Parathyroid adenoma (tissue), 2 donors: ENCODE data around the gene UGT1A8.

ENCODE experiments used
- H2AFZ ChIP-seq: fragments of 300-600 bp; sonication (generic); one replicate; pipeline ENCODE4 v1.7.0; 2017; ENCODE audit warnings: antibody characterized with exemption, mild to moderate bottlenecking
- H3K27ac ChIP-seq: fragments of 300-600 bp; sonication (generic); one replicate; pipeline ENCODE4 v1.7.0; 2017
- H3K27me3 ChIP-seq: fragments of 300-600 bp; sonication (generic); one replicate; pipeline ENCODE4 v1.7.0; 2017; ENCODE audit warnings: low read length; ENCODE audit not compliant: control insufficient read depth, insufficient read depth
- H3K36me3 ChIP-seq: fragments of 300-600 bp; sonication (generic); one replicate; pipeline ENCODE4 v1.7.0; 2017; ENCODE audit warnings: low read length; ENCODE audit not compliant: control insufficient read depth, insufficient read depth
- H3K4me1 ChIP-seq: fragments of 300-600 bp; sonication (generic); one replicate; pipeline ENCODE4 v1.7.0; 2017; ENCODE audit warnings: control low read depth
- H3K4me2 ChIP-seq: fragments of 300-600 bp; sonication (generic); one replicate; pipeline ENCODE4 v1.7.0; 2017; ENCODE audit warnings: low read length
- H3K4me3 ChIP-seq: fragments of 300-600 bp; sonication (generic); one replicate; pipeline ENCODE4 v1.7.0; 2017; ENCODE audit warnings: low read depth, low read length
- H3K79me2 ChIP-seq: fragments of 300-600 bp; sonication (generic); one replicate; pipeline ENCODE4 v1.7.0; 2017; ENCODE audit warnings: control low read depth
- H3K9ac ChIP-seq: fragments of 300-600 bp; sonication (generic); one replicate; pipeline ENCODE4 v1.7.0; 2017; ENCODE audit warnings: mild to moderate bottlenecking
- H3K9me3 ChIP-seq: fragments of 300-600 bp; sonication (generic); one replicate; pipeline ENCODE4 v1.7.0; 2017; ENCODE audit warnings: low read length; ENCODE audit not compliant: control insufficient read depth
- CTCF ChIP-seq: fragments of 300-600 bp; sonication (generic); IDR thresholded peaks from one replicate; pipeline ENCODE4 v1.7.0; 2017; ENCODE audit warnings: antibody characterized with exemption, mild to moderate bottlenecking
- donor health status: primary hyperparathyroidism.

The UGT1A8 gene

GRCh38 chr2:233688341-233688740 is 70.9 kb downstream of the UGT1A8 start:
- TF ChIP-seq CTCF: no peak
- Histone ChIP-seq H3K9ac (no peak overlapping the region), H3K4me1 (no peaks in the 10 kb centered on the region), H3K36me3 (no peaks in the 10 kb centered on the region), H3K4me2 (no peak overlapping the region), H3K27ac (no peak overlapping the region), H3K4me3 (no peak overlapping the region), H3K9me3 (no peaks in the 10 kb centered on the region), H3K27me3 (no peaks in the 10 kb centered on the region), H2AFZ (no peak overlapping the region), H3K79me2 (no peaks in the 10 kb centered on the region)

GRCh38 chr2:233689031-233689430 is 71.6 kb downstream of the UGT1A8 start:
- Histone ChIP-seq H3K36me3 (no peaks in the 10 kb centered on the region), H3K4me2 (no peak overlapping the region), H3K79me2 (no peaks in the 10 kb centered on the region), H3K9me3 (no peaks in the 10 kb centered on the region), H2AFZ (no peak overlapping the region), H3K9ac (no peak overlapping the region), H3K4me1 (no peaks in the 10 kb centered on the region), H3K27me3 (no peaks in the 10 kb centered on the region), H3K27ac (no peak overlapping the region), H3K4me3 (no peak overlapping the region)
- TF ChIP-seq CTCF: no peak

GRCh38 chr2:233689501-233689900 is 72.1 kb downstream of the UGT1A8 start:
- Histone ChIP-seq H2AFZ (no peak overlapping the region), H3K4me3 (no peak overlapping the region), H3K4me2 (no peak overlapping the region), H3K4me1 (no peaks in the 10 kb centered on the region), H3K9me3 (no peaks in the 10 kb centered on the region), H3K9ac (no peak overlapping the region), H3K27ac (no peak overlapping the region), H3K36me3 (no peaks in the 10 kb centered on the region), H3K27me3 (no peaks in the 10 kb centered on the region), H3K79me2 (no peaks in the 10 kb centered on the region)
- TF ChIP-seq CTCF: no peak

- Histone ChIP-seq H3K79me2 (no peaks in the 10 kb centered on the region), H3K4me1 (no peaks in the 10 kb centered on the region), H3K4me2 (no peak overlapping the region), H3K4me3 (no peak overlapping the region), H3K27me3 (no peaks in the 10 kb centered on the region), H3K27ac (no peak overlapping the region), H3K36me3 (no peaks in the 10 kb centered on the region), H3K9me3 (no peaks in the 10 kb centered on the region), H2AFZ (no peak overlapping the region), H3K9ac (no peak overlapping the region)
- no peak for TF ChIP-seq CTCF
Measured at GRCh38 chr2:233690444-233690843, 73.0 kb downstream of the UGT1A8 start.
